ENCODE measurements around the gene CAMKMT. TPM values are rescaled to one million over a fixed set of nuclear protein-coding genes. Genes with fewer than 3 reads are reported as not detected.

Gene CAMKMT
- total RNA-seq, 6 donors from 2014 or later, result 7.7 to 17.8 (median 12.2) TPM

DNA sequence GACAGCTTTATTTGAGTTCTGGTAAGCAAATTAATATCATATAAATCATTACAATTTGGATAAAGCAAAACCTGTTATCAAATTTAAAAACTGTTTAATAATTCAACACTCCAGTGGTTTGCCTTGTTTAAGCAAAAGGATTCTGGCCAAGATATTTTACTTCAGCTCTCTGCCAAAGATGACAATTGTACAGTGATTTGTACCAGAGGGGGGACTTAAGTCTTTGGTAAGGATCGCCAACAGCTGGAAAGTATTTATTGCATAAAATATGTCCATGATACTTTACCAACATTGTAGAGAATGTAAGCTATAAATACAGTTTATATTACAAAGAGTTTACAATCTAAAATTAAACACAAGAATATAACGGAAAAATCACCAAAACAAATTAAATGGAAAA lies 14.2 kb upstream of the CAMKMT start:
- Histone ChIP-seq H3K27ac (no peak overlapping the region), H3K9me3 (no peaks in the 10 kb centered on the region), H3K36me3 (peaks cover 0 to 33% (median 8%) of the 10 kb centered on the region in 4 donors), H3K27me3 (no peaks in the 10 kb centered on the region), H3K4me1 (peaks cover 0 to 6% (median 1%) of the 10 kb centered on the region in 4 donors), H3K4me3 (no peak overlapping the region)
- no peak for DNase-seq
- no peak for ATAC-seq (ENCODE audit: low FRiP score in 2 of 2)
- WGBS, 2 donors, result 66 to 75% methylated on average over 2 of the region's 2 CpGs
- TF ChIP-seq POLR2A (IDR thresholded peaks at IDR 0.05) (no peak), EP300 (IDR thresholded peaks at IDR 0.05) (no peak), CTCF (IDR thresholded peaks at IDR 0.05) (no peak), POLR2AphosphoS5 (IDR thresholded peaks at IDR 0.05) (no peak)

DNA sequence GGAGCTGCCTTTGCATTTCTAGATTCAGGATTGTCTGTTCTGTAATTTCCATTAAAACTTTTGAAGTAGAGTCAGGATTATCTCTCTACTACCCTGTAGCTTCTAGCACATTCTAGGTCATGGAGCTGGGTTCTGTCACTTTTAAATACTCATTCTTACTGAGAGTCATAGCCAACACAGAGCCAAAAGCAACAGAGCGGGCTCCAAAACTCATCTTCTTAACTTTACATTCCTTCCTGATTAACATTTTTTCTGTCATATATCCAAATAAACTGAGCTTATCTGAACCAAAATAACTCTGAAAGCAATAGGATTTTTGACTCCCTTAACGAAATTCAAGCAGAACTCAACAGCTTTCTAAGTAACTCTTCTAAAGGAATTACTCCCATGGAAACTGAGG lies 13.3 kb upstream of the CAMKMT start:
- Histone ChIP-seq H3K4me1 (peaks cover 0 to 6% (median 1%) of the 10 kb centered on the region in 4 donors), H3K4me3 (no peak overlapping the region), H3K36me3 (peaks cover 0 to 25% (median 3%) of the 10 kb centered on the region in 4 donors), H3K27me3 (no peaks in the 10 kb centered on the region), H3K27ac (no peak overlapping the region), H3K9me3 (no peaks in the 10 kb centered on the region)
- no peak for TF ChIP-seq CTCF (IDR thresholded peaks at IDR 0.05)
- TF ChIP-seq POLR2A (IDR thresholded peaks at IDR 0.05), result no peak
- no peak for TF ChIP-seq EP300 (IDR thresholded peaks at IDR 0.05)
- no peak for TF ChIP-seq POLR2AphosphoS5 (IDR thresholded peaks at IDR 0.05)
- no peak for DNase-seq
- ATAC-seq (ENCODE audit: low FRiP score in 2 of 2), result peak in 1 of 2 donors; percentile 85
- 63 to 79% methylated on average over 2 of the region's 2 CpGs for WGBS, 2 donors

DNA sequence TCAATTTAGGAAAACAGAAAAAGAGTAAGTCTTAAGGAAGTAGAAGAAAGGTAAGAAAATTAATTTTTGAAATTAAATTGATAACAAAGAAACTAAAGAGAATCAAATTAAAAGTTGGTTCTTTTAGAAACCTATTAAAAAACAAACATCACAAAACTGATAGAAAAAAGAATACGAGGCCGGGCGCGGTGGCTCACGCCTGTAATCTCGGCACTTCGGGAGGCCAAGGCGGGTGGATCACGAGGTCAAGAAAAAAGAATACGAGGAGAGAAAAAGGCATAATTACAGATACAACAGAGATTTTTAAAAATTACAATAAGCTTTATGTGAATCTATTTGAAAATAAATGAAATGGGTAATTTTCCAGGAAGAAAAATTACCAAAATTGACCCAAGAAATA lies 12.2 kb upstream of the CAMKMT start:
- Histone ChIP-seq H3K4me1 (peaks cover 0 to 6% (median 1%) of the 10 kb centered on the region in 4 donors), H3K27ac (no peak overlapping the region), H3K27me3 (no peaks in the 10 kb centered on the region), H3K9me3 (no peaks in the 10 kb centered on the region), H3K36me3 (peaks cover 0 to 20% (median 1%) of the 10 kb centered on the region in 4 donors), H3K4me3 (no peak overlapping the region)
- 95 to 97% methylated on average over 10 of the region's 10 CpGs for WGBS, 2 donors
- ATAC-seq (ENCODE audit: low FRiP score in 2 of 2) (no peak), DNase-seq (no peak)
- TF ChIP-seq EP300 (IDR thresholded peaks at IDR 0.05) (no peak), POLR2A (IDR thresholded peaks at IDR 0.05) (no peak), POLR2AphosphoS5 (IDR thresholded peaks at IDR 0.05) (no peak), CTCF (IDR thresholded peaks at IDR 0.05) (no peak)

GRCh38 chr2:44351088-44351487 lies 10.7 kb upstream of the CAMKMT start:
- no peak for DNase-seq
- Histone ChIP-seq H3K9me3 (no peaks in the 10 kb centered on the region), H3K4me1 (peaks cover 0 to 6% (median 1%) of the 10 kb centered on the region in 4 donors), H3K4me3 (no peak overlapping the region), H3K27me3 (no peaks in the 10 kb centered on the region), H3K27ac (no peak overlapping the region), H3K36me3 (peaks cover 0 to 5% (median 0%) of the 10 kb centered on the region in 4 donors)
- no peak for ATAC-seq (ENCODE audit: low FRiP score in 2 of 2)
- 84 to 94% methylated on average over 4 of the region's 4 CpGs for WGBS, 2 donors
- TF ChIP-seq POLR2AphosphoS5 (IDR thresholded peaks at IDR 0.05) (no peak), CTCF (IDR thresholded peaks at IDR 0.05) (no peak), EP300 (IDR thresholded peaks at IDR 0.05) (no peak), POLR2A (IDR thresholded peaks at IDR 0.05) (no peak)

- Histone ChIP-seq H3K27me3 (no peaks in the 10 kb centered on the region), H3K36me3 (peaks cover 0 to 4% (median 0%) of the 10 kb centered on the region in 4 donors), H3K9me3 (no peaks in the 10 kb centered on the region), H3K27ac (no peak overlapping the region), H3K4me3 (no peak overlapping the region), H3K4me1 (peaks cover 0 to 6% (median 1%) of the 10 kb centered on the region in 4 donors)
- 91 to 94% methylated on average over 2 of the region's 2 CpGs for WGBS, 2 donors
- DNase-seq, result no peak
- TF ChIP-seq POLR2A (IDR thresholded peaks at IDR 0.05), result no peak
- no peak for TF ChIP-seq CTCF (IDR thresholded peaks at IDR 0.05)
- TF ChIP-seq EP300 (IDR thresholded peaks at IDR 0.05), result no peak
- no peak for TF ChIP-seq POLR2AphosphoS5 (IDR thresholded peaks at IDR 0.05)
- ATAC-seq (ENCODE audit: low FRiP score in 2 of 2), result no peak
Observed at GRCh38 chr2:44351676-44352075, 10.1 kb upstream of the CAMKMT start.
